GM18858 (cell line): ENCODE data around the gene CNKSR1.

ENCODE experiments used
- ATAC-seq: cut with Tn5 transposase; IDR thresholded peaks from one replicate; pipeline ENCODE4 v1.9.1; 2021; ENCODE audit not compliant: unreplicated experiment

CNKSR1 gene

GRCh38 chr1:26182383-26182696 lies 5.0 kb downstream of the CNKSR1 start:
- ATAC-seq: no peak

- no peak for ATAC-seq
Observed at GRCh38 chr1:26184086-26184485, 6.8 kb downstream of the CNKSR1 start.

GRCh38 chr1:26184883-26185282 lies 7.6 kb downstream of the CNKSR1 start:
- ATAC-seq: no peak

GRCh38 chr1:26187882-26188281 lies 10.6 kb downstream of the CNKSR1 start:
- no peak for ATAC-seq

GRCh38 chr1:26188477-26188876 lies 11.2 kb downstream of the CNKSR1 start:
- no peak for ATAC-seq

- no peak for ATAC-seq
Observed at GRCh38 chr1:26189331-26189730, 12.0 kb downstream of the CNKSR1 start.

GRCh38 chr1:26189751-26190275 lies 12.5 kb downstream of the CNKSR1 start:
- no peak for ATAC-seq

- no peak for ATAC-seq
Observed at GRCh38 chr1:26190373-26190987, 13.2 kb downstream of the CNKSR1 start, which contains the start of gene CATSPER4. Gene CATSPER4, plus strand, starts transcription at chr1:26190602. Its CDS starts 26 bp downstream, at chr1:26190628.

- no peak for ATAC-seq
Observed at GRCh38 chr1:26191739-26192138, 14.4 kb downstream of the CNKSR1 start.

- no peak for ATAC-seq
Observed at GRCh38 chr1:26195805-26196204, 18.5 kb downstream of the CNKSR1 start.

GRCh38 chr1:26197301-26197700 lies 20.0 kb downstream of the CNKSR1 start:
- no peak for ATAC-seq

- no peak for ATAC-seq
Observed at GRCh38 chr1:26197813-26198212, 20.5 kb downstream of the CNKSR1 start.

GRCh38 chr1:26200413-26200812 lies 23.1 kb downstream of the CNKSR1 start:
- ATAC-seq: no peak

- ATAC-seq: no peak
Observed at GRCh38 chr1:26203642-26204318, 26.5 kb downstream of the CNKSR1 start.

- no peak for ATAC-seq
Observed at GRCh38 chr1:26210147-26210870, 33.0 kb downstream of the CNKSR1 start.

GRCh38 chr1:26212726-26213125 lies 35.4 kb downstream of the CNKSR1 start:
- ATAC-seq: no peak

- ATAC-seq: no peak
Observed at GRCh38 chr1:26213335-26213905, 36.1 kb downstream of the CNKSR1 start.

GRCh38 chr1:26215246-26215645 lies 38.0 kb downstream of the CNKSR1 start:
- ATAC-seq: no peak

GRCh38 chr1:26218906-26219494 lies 41.7 kb downstream of the CNKSR1 start:
- ATAC-seq: no peak

- no peak for ATAC-seq
Observed at GRCh38 chr1:26220199-26220912, 43.1 kb downstream of the CNKSR1 start.

- ATAC-seq: no peak
Observed at GRCh38 chr1:26221094-26221493, 43.8 kb downstream of the CNKSR1 start.
